Measurements from ENCODE around the gene ZNF677.

The ZNF677 gene

DNA sequence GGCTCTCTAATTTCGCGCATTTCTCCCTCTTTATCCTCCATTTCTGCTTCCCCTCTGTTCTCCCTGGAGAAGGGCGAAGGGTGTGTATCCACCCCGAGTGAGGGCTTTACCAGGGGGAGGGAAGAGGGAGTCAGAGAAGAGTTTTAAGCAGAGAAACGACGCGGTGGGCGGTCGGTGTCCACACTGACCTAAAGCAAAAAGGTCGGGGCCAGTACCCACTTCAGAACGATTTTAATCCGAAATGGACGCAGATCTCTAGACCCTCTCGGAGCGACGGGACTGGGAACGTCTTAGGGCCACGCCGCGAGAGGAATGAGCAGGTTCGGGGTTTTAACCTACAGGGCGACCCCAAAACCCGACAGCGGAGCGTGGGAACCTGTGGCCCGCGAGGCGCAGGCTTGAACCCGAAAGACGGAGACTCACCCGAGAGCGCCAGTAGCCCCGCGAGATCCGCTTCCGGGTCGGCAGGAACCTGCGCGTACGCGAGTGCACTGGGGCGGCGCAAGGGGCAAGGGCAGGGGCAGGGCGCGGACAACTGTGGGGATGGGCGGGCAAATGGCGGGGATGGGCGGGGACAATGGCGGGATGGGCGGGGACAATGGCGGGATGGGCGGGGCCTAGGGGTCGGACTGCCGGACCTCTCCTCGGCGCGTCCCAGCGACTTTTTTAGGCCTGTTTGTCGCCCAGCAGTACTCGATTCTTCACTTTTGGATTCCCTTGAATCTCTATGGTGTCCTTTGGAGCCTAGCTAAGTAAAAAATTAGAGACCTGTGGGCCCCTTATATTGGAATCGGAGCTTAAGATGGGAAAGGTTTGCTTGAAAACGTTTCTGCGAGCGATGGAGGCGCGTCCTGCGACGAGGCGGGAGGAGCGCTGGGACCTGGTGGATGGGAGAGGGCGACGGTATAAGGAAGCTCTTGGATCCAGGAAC lies at the start of gene ZNF677:
Gene ZNF677 (minus strand): TSS at position 463 of the 931 bp plus-strand sequence. CDS start 3,323 bp downstream, outside the sequence.
- no peaks in the 10 kb centered on the region; the same call in none of the 2 replicates for H3K9me3 ChIP-seq (ENCODE audit: control insufficient read depth, insufficient read depth, low read depth, low read length)
- no peak within 1 kb of the TSS for H3K27ac ChIP-seq (ENCODE audit: extremely low read depth, low read depth, low read length)
- ChIA-PET POLR2A (interaction anchor here (0.6 kb wide), 1 partner anchor 756 kb away, joined by 4 read pairs; no protein-coding TSS in a partner anchor), CTCF (interaction anchor here (0.6 kb wide), 1 partner anchor 46 kb away, joined by 3 read pairs; no protein-coding TSS in a partner anchor)
- H3K4me1 ChIP-seq (ENCODE audit: control insufficient read depth, insufficient read depth, low read length): no peaks in the 10 kb centered on the region
- peak within 1 kb of the TSS; percentile 78 for H3K4me3 ChIP-seq (ENCODE audit: low read depth, low read length)
- H3K36me3 ChIP-seq (ENCODE audit: control insufficient read depth in 2 of 2, insufficient read depth in 1 of 2, low read length in 2 of 2): peaks cover 0 to 30% of the 10 kb centered on the region in 2 experiments; a peak in 1 of 3 replicates
- TF ChIP-seq ZNF623 (tag by site-specific recombination; IDR thresholded peaks at IDR 0.05) (no peak), ZNF223 (tag by site-specific recombination; IDR thresholded peaks at IDR 0.05) (no peak), ZNF112 (tag by site-specific recombination; IDR thresholded peaks at IDR 0.05) (no peak), SCRT2 (tag by site-specific recombination; IDR thresholded peaks at IDR 0.05) (0 out of 2 replicates have a peak, but pooled peaks have one; percentile 39), ZEB2 (tag by site-specific recombination; IDR thresholded peaks at IDR 0.05) (no peak), ZNF335 (tag by site-specific recombination; conservative IDR thresholded peaks at IDR 0.05) (peak; percentile 43), TRIM28 (IDR thresholded peaks at IDR 0.05; ENCODE audit: borderline replicate concordance, low read length) (no peak), TCF7L2 (IDR thresholded peaks at IDR 0.05; ENCODE audit: borderline replicate concordance, low read depth, low read length) (no peak), ZBTB26 (tag by site-specific recombination; optimal IDR thresholded peaks at IDR 0.05) (peak; percentile 57), SP2 (tag by site-specific recombination; IDR thresholded peaks at IDR 0.05) (peak; percentile 78), BCL11A (tag by site-specific recombination; IDR thresholded peaks at IDR 0.05; ENCODE audit: low read depth) (no peak), ZNF624 (tag by site-specific recombination; IDR thresholded peaks at IDR 0.05) (no peak), YY1 (tag by site-specific recombination; IDR thresholded peaks at IDR 0.05) (no peak), ZNF148 (tag by site-specific recombination; IDR thresholded peaks at IDR 0.05; ENCODE audit: borderline replicate concordance) (no peak), ZNF302 (tag by site-specific recombination; IDR thresholded peaks at IDR 0.05; ENCODE audit: low read depth) (no peak), ZNF184 (tag by site-specific recombination; IDR thresholded peaks at IDR 0.05) (no peak), ZNF658 (tag by site-specific recombination; IDR thresholded peaks at IDR 0.05) (no peak), HOXD13 (CRISPR knock-in tag; IDR thresholded peaks at IDR 0.05; ENCODE audit: borderline replicate concordance) (no peak), ZNF549 (tag by site-specific recombination; IDR thresholded peaks at IDR 0.05) (no peak), ZNF544 (tag by site-specific recombination; IDR thresholded peaks at IDR 0.05) (no peak), ZNF837 (tag by site-specific recombination; IDR thresholded peaks at IDR 0.05) (no peak), ZSCAN30 (tag by site-specific recombination; IDR thresholded peaks at IDR 0.05) (no peak), SCRT1 (tag by site-specific recombination; IDR thresholded peaks at IDR 0.05; ENCODE audit: borderline replicate concordance) (no peak), ZNF157 (tag by site-specific recombination; IDR thresholded peaks at IDR 0.05) (no peak), BCL6B (tag by site-specific recombination; IDR thresholded peaks at IDR 0.05) (no peak), ZNF423 (tag by site-specific recombination; IDR thresholded peaks at IDR 0.05) (no peak), ZNF354C (tag by site-specific recombination; IDR thresholded peaks at IDR 0.05; ENCODE audit: borderline replicate concordance, low read depth) (no peak), HOXC10 (CRISPR knock-in tag; IDR thresholded peaks at IDR 0.05) (no peak)
- TF ChIP-seq, protein P1, sequence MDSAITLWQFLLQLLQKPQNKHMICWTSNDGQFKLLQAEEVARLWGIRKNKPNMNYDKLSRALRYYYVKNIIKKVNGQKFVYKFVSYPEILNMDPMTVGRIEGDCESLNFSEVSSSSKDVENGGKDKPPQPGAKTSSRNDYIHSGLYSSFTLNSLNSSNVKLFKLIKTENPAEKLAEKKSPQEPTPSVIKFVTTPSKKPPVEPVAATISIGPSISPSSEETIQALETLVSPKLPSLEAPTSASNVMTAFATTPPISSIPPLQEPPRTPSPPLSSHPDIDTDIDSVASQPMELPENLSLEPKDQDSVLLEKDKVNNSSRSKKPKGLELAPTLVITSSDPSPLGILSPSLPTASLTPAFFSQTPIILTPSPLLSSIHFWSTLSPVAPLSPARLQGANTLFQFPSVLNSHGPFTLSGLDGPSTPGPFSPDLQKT (IDR thresholded peaks at IDR 0.05; ENCODE audit: borderline replicate concordance, low read depth, low read length): no peak
- TF ChIP-seq, protein P2, sequence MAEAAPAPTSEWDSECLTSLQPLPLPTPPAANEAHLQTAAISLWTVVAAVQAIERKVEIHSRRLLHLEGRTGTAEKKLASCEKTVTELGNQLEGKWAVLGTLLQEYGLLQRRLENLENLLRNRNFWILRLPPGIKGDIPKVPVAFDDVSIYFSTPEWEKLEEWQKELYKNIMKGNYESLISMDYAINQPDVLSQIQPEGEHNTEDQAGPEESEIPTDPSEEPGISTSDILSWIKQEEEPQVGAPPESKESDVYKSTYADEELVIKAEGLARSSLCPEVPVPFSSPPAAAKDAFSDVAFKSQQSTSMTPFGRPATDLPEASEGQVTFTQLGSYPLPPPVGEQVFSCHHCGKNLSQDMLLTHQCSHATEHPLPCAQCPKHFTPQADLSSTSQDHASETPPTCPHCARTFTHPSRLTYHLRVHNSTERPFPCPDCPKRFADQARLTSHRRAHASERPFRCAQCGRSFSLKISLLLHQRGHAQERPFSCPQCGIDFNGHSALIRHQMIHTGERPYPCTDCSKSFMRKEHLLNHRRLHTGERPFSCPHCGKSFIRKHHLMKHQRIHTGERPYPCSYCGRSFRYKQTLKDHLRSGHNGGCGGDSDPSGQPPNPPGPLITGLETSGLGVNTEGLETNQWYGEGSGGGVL (tag by site-specific recombination; IDR thresholded peaks at IDR 0.05): no peak

Measured in HEK293 (cell line).